ENCODE results near the gene CHTOP.

DNA sequence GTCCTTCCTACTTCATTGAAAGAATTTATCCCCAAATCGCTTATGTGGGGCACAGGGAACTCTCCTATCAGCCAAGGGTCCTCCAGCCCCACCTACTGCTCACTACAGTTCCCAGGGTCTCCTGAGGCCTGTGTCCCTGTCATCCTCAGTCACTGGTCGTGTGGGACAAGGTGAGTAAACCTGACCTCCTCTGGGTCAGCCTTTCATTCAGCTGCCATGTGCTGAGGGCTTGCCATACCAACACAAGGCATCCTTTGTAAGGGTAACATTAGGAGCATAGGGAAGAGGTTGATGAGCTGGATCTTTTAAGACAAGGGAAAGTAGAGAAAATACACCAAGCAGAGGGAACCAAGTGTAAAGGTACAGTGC, 13.5 kb downstream of the CHTOP start:
- TF ChIP-seq, protein P1, sequence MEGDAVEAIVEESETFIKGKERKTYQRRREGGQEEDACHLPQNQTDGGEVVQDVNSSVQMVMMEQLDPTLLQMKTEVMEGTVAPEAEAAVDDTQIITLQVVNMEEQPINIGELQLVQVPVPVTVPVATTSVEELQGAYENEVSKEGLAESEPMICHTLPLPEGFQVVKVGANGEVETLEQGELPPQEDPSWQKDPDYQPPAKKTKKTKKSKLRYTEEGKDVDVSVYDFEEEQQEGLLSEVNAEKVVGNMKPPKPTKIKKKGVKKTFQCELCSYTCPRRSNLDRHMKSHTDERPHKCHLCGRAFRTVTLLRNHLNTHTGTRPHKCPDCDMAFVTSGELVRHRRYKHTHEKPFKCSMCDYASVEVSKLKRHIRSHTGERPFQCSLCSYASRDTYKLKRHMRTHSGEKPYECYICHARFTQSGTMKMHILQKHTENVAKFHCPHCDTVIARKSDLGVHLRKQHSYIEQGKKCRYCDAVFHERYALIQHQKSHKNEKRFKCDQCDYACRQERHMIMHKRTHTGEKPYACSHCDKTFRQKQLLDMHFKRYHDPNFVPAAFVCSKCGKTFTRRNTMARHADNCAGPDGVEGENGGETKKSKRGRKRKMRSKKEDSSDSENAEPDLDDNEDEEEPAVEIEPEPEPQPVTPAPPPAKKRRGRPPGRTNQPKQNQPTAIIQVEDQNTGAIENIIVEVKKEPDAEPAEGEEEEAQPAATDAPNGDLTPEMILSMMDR (IDR thresholded peaks at IDR 0.05; ENCODE audit: low read depth, low read length, poor library complexity, severe bottlenecking), result no peak
- no peak for TF ChIP-seq EZH2phosphoT487 (IDR thresholded peaks at IDR 0.05; ENCODE audit: borderline replicate concordance, low read length)

All from DOHH2 (cell line).